HEK293 (cell line): Measurements from ENCODE around the gene LSMEM2.

Experiments used
- EGR2 ChIP-seq: fragments of 450-650 bp; formaldehyde crosslinking; IDR thresholded peaks from 2 replicates; pipeline ENCODE4 v1.5.1; 2016; ENCODE audit warnings: low read depth, missing biosample characterization, missing genetic modification characterization
- GLI4 ChIP-seq: fragments of 450-650 bp; formaldehyde crosslinking; IDR thresholded peaks from 2 replicates; pipeline ENCODE4 v1.5.1; 2016; ENCODE audit warnings: missing biosample characterization, missing genetic modification characterization
- HOXD13 ChIP-seq: sonication (generic); formaldehyde crosslinking; IDR thresholded peaks from 2 replicates; pipeline ENCODE4 v1.8.0; 2022; ENCODE audit warnings: missing genetic modification reagents, borderline replicate concordance
- KLF9 ChIP-seq: fragments of 450-650 bp; formaldehyde crosslinking; IDR thresholded peaks from 2 replicates; pipeline ENCODE4 v1.5.1; 2016; ENCODE audit warnings: missing biosample characterization, missing genetic modification characterization, low read depth
- ZFP41 ChIP-seq: fragments of 450-650 bp; formaldehyde crosslinking; IDR thresholded peaks from 2 replicates; pipeline ENCODE4 v1.5.1; 2016; ENCODE audit warnings: missing biosample characterization, missing genetic modification characterization, borderline replicate concordance
- ZNF112 ChIP-seq: fragments of 450-650 bp; formaldehyde crosslinking; IDR thresholded peaks from 2 replicates; pipeline ENCODE4 v1.5.0; 2017; ENCODE audit warnings: missing biosample characterization, missing genetic modification characterization
- ZNF175 ChIP-seq: fragments of 450-650 bp; formaldehyde crosslinking; IDR thresholded peaks from 2 replicates; pipeline ENCODE4 v1.5.1; 2016; ENCODE audit warnings: missing biosample characterization, missing genetic modification characterization
- ZNF302 ChIP-seq: fragments of 450-650 bp; formaldehyde crosslinking; IDR thresholded peaks from 2 replicates; pipeline ENCODE4 v1.5.1; 2016; ENCODE audit warnings: missing biosample characterization, missing genetic modification characterization, low read depth
- ZNF324 ChIP-seq: fragments of 450-650 bp; formaldehyde crosslinking; IDR thresholded peaks from 2 replicates; pipeline ENCODE4 v1.5.1; 2016; ENCODE audit warnings: missing biosample characterization, missing genetic modification characterization
- ZNF48 ChIP-seq: fragments of 450-650 bp; formaldehyde crosslinking; IDR thresholded peaks from 2 replicates; pipeline ENCODE4 v1.5.1; 2016; ENCODE audit warnings: missing biosample characterization, missing genetic modification characterization
- ZNF623 ChIP-seq: fragments of 450-650 bp; formaldehyde crosslinking; IDR thresholded peaks from 2 replicates; pipeline ENCODE4 v1.5.1; 2016; ENCODE audit warnings: missing biosample characterization, missing genetic modification characterization
- ZNF677 ChIP-seq: fragments of 450-650 bp; IDR thresholded peaks from 2 replicates; pipeline ENCODE4 v1.5.0; 2018; ENCODE audit warnings: missing biosample characterization, mild to moderate bottlenecking, missing genetic modification characterization, moderate library complexity
- TF ChIP-seq, protein P1 (sequence below): fragments of 450-650 bp; formaldehyde crosslinking; IDR thresholded peaks from 2 replicates; pipeline ENCODE4 v1.5.1; 2016; ENCODE audit warnings: missing biosample characterization, missing genetic modification characterization, borderline replicate concordance
- TF ChIP-seq, protein P2 (sequence below): IDR thresholded peaks from 2 replicates; pipeline ENCODE4 v1.6.1; 2011; ENCODE audit warnings: mild to moderate bottlenecking, low read depth, low read length, borderline replicate concordance
- TF ChIP-seq, protein P3 (sequence below): fragments of 450-650 bp; IDR thresholded peaks from 2 replicates; pipeline ENCODE4 v1.5.1; 2018; ENCODE audit warnings: missing biosample characterization, mild to moderate bottlenecking, missing genetic modification characterization
- TF ChIP-seq, protein P4 (sequence below): fragments of 450-650 bp; formaldehyde crosslinking; IDR thresholded peaks from 2 replicates; pipeline ENCODE4 v1.5.1; 2017; ENCODE audit warnings: missing biosample characterization, missing genetic modification characterization
- TF ChIP-seq, protein P5 (sequence below): fragments of 450-650 bp; formaldehyde crosslinking; IDR thresholded peaks from 2 replicates; pipeline ENCODE4 v1.5.1; 2016; ENCODE audit warnings: missing biosample characterization, missing genetic modification characterization
- TF ChIP-seq, protein P6 (sequence below): fragments of 450-650 bp; formaldehyde crosslinking; IDR thresholded peaks from 2 replicates; pipeline ENCODE4 v1.5.1; 2017; ENCODE audit warnings: missing biosample characterization, missing genetic modification characterization
- TF ChIP-seq, protein P7 (sequence below): fragments of 450-650 bp; formaldehyde crosslinking; IDR thresholded peaks from 2 replicates; pipeline ENCODE4 v1.5.1; 2017; ENCODE audit warnings: missing biosample characterization, missing genetic modification characterization

LSMEM2 gene

DNA sequence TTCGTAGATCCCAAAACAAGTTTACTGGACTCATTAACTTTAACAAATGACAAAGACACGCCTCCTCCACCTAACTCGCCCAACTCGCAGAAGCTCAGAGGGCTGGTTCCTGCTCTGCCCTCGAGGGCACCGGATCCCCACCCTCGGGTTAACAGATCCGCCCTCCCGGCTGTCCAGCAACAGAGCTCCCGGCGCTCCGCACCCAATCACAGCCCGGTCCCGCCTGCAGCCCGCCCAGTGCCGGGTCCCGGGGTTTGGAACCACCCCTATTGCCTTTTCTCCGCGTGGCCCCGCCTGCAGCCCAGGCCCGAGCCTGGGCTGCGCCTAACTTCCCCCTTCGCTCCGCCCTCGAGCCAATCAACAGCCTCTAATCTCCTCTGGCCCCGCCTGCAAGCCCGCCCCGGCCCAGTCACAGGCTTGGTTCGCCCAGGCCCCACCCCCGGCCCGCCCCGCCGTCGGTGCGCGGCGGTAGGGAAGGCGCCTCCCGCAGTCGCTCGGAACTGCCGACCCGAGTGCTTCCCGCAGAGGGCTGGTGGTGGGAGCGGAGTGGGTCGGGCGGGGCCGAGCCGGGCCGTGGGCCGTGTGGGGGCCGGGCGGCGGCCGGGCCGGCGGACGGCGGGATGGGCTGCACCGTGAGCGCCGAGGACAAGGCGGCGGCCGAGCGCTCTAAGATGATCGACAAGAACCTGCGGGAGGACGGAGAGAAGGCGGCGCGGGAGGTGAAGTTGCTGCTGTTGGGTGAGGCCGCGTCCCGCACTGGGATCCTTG lies 43.0 kb upstream of the LSMEM2 start, which contains the start of gene GNAI2 (continued):
- no peak for TF ChIP-seq EGR2
- TF ChIP-seq GLI4 (tag by site-specific recombination), result no peak
- no peak for TF ChIP-seq HOXD13 (CRISPR knock-in tag)
- no peak for TF ChIP-seq ZNF623 (tag by site-specific recombination)
- TF ChIP-seq, protein P1, sequence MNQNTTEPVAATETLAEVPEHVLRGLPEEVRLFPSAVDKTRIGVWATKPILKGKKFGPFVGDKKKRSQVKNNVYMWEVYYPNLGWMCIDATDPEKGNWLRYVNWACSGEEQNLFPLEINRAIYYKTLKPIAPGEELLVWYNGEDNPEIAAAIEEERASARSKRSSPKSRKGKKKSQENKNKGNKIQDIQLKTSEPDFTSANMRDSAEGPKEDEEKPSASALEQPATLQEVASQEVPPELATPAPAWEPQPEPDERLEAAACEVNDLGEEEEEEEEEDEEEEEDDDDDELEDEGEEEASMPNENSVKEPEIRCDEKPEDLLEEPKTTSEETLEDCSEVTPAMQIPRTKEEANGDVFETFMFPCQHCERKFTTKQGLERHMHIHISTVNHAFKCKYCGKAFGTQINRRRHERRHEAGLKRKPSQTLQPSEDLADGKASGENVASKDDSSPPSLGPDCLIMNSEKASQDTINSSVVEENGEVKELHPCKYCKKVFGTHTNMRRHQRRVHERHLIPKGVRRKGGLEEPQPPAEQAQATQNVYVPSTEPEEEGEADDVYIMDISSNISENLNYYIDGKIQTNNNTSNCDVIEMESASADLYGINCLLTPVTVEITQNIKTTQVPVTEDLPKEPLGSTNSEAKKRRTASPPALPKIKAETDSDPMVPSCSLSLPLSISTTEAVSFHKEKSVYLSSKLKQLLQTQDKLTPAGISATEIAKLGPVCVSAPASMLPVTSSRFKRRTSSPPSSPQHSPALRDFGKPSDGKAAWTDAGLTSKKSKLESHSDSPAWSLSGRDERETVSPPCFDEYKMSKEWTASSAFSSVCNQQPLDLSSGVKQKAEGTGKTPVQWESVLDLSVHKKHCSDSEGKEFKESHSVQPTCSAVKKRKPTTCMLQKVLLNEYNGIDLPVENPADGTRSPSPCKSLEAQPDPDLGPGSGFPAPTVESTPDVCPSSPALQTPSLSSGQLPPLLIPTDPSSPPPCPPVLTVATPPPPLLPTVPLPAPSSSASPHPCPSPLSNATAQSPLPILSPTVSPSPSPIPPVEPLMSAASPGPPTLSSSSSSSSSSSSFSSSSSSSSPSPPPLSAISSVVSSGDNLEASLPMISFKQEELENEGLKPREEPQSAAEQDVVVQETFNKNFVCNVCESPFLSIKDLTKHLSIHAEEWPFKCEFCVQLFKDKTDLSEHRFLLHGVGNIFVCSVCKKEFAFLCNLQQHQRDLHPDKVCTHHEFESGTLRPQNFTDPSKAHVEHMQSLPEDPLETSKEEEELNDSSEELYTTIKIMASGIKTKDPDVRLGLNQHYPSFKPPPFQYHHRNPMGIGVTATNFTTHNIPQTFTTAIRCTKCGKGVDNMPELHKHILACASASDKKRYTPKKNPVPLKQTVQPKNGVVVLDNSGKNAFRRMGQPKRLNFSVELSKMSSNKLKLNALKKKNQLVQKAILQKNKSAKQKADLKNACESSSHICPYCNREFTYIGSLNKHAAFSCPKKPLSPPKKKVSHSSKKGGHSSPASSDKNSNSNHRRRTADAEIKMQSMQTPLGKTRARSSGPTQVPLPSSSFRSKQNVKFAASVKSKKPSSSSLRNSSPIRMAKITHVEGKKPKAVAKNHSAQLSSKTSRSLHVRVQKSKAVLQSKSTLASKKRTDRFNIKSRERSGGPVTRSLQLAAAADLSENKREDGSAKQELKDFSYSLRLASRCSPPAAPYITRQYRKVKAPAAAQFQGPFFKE (tag by site-specific recombination), result no peak
- TF ChIP-seq, protein P2, sequence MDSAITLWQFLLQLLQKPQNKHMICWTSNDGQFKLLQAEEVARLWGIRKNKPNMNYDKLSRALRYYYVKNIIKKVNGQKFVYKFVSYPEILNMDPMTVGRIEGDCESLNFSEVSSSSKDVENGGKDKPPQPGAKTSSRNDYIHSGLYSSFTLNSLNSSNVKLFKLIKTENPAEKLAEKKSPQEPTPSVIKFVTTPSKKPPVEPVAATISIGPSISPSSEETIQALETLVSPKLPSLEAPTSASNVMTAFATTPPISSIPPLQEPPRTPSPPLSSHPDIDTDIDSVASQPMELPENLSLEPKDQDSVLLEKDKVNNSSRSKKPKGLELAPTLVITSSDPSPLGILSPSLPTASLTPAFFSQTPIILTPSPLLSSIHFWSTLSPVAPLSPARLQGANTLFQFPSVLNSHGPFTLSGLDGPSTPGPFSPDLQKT, result no peak
- TF ChIP-seq, protein P3, sequence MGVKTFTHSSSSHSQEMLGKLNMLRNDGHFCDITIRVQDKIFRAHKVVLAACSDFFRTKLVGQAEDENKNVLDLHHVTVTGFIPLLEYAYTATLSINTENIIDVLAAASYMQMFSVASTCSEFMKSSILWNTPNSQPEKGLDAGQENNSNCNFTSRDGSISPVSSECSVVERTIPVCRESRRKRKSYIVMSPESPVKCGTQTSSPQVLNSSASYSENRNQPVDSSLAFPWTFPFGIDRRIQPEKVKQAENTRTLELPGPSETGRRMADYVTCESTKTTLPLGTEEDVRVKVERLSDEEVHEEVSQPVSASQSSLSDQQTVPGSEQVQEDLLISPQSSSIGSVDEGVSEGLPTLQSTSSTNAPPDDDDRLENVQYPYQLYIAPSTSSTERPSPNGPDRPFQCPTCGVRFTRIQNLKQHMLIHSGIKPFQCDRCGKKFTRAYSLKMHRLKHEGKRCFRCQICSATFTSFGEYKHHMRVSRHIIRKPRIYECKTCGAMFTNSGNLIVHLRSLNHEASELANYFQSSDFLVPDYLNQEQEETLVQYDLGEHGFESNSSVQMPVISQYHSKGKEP (tag by site-specific recombination), result peak; percentile 35; the same call in 1 of the 2 replicates
- TF ChIP-seq ZNF324 (tag by site-specific recombination), result no peak
- TF ChIP-seq ZNF677 (tag by site-specific recombination), result no peak
- no peak for TF ChIP-seq KLF9 (tag by site-specific recombination)
- no peak for TF ChIP-seq ZNF112 (tag by site-specific recombination)
- TF ChIP-seq, protein P4, sequence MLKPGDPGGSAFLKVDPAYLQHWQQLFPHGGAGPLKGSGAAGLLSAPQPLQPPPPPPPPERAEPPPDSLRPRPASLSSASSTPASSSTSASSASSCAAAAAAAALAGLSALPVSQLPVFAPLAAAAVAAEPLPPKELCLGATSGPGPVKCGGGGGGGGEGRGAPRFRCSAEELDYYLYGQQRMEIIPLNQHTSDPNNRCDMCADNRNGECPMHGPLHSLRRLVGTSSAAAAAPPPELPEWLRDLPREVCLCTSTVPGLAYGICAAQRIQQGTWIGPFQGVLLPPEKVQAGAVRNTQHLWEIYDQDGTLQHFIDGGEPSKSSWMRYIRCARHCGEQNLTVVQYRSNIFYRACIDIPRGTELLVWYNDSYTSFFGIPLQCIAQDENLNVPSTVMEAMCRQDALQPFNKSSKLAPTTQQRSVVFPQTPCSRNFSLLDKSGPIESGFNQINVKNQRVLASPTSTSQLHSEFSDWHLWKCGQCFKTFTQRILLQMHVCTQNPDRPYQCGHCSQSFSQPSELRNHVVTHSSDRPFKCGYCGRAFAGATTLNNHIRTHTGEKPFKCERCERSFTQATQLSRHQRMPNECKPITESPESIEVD, result no peak
- TF ChIP-seq, protein P5, sequence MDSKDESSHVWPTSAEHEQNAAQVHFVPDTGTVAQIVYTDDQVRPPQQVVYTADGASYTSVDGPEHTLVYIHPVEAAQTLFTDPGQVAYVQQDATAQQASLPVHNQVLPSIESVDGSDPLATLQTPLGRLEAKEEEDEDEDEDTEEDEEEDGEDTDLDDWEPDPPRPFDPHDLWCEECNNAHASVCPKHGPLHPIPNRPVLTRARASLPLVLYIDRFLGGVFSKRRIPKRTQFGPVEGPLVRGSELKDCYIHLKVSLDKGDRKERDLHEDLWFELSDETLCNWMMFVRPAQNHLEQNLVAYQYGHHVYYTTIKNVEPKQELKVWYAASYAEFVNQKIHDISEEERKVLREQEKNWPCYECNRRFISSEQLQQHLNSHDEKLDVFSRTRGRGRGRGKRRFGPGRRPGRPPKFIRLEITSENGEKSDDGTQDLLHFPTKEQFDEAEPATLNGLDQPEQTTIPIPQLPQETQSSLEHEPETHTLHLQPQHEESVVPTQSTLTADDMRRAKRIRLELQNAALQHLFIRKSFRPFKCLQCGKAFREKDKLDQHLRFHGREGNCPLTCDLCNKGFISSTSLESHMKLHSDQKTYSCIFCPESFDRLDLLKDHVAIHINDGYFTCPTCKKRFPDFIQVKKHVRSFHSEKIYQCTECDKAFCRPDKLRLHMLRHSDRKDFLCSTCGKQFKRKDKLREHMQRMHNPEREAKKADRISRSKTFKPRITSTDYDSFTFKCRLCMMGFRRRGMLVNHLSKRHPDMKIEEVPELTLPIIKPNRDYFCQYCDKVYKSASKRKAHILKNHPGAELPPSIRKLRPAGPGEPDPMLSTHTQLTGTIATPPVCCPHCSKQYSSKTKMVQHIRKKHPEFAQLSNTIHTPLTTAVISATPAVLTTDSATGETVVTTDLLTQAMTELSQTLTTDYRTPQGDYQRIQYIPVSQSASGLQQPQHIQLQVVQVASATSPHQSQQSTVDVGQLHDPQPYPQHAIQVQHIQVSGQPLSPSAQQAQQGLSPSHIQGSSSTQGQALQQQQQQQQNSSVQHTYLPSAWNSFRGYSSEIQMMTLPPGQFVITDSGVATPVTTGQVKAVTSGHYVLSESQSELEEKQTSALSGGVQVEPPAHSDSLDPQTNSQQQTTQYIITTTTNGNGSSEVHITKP (tag by site-specific recombination), result peak; percentile 93
- no peak for TF ChIP-seq ZNF48 (tag by site-specific recombination)
- TF ChIP-seq, protein P6, sequence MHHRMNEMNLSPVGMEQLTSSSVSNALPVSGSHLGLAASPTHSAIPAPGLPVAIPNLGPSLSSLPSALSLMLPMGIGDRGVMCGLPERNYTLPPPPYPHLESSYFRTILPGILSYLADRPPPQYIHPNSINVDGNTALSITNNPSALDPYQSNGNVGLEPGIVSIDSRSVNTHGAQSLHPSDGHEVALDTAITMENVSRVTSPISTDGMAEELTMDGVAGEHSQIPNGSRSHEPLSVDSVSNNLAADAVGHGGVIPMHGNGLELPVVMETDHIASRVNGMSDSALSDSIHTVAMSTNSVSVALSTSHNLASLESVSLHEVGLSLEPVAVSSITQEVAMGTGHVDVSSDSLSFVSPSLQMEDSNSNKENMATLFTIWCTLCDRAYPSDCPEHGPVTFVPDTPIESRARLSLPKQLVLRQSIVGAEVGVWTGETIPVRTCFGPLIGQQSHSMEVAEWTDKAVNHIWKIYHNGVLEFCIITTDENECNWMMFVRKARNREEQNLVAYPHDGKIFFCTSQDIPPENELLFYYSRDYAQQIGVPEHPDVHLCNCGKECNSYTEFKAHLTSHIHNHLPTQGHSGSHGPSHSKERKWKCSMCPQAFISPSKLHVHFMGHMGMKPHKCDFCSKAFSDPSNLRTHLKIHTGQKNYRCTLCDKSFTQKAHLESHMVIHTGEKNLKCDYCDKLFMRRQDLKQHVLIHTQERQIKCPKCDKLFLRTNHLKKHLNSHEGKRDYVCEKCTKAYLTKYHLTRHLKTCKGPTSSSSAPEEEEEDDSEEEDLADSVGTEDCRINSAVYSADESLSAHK, result no peak
- TF ChIP-seq, protein P7, sequence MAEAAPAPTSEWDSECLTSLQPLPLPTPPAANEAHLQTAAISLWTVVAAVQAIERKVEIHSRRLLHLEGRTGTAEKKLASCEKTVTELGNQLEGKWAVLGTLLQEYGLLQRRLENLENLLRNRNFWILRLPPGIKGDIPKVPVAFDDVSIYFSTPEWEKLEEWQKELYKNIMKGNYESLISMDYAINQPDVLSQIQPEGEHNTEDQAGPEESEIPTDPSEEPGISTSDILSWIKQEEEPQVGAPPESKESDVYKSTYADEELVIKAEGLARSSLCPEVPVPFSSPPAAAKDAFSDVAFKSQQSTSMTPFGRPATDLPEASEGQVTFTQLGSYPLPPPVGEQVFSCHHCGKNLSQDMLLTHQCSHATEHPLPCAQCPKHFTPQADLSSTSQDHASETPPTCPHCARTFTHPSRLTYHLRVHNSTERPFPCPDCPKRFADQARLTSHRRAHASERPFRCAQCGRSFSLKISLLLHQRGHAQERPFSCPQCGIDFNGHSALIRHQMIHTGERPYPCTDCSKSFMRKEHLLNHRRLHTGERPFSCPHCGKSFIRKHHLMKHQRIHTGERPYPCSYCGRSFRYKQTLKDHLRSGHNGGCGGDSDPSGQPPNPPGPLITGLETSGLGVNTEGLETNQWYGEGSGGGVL (tag by site-specific recombination), result no peak
- no peak for TF ChIP-seq ZNF175 (tag by site-specific recombination)
- TF ChIP-seq ZNF302 (tag by site-specific recombination), result no peak
- TF ChIP-seq ZFP41 (tag by site-specific recombination), result no peak
